GM21381 (cell line): ENCODE measurements around the gene BMP8B.
A peak's percentile ranks its signal among the peaks of the same experiment; 100 is the strongest.

ENCODE experiments used
- ATAC-seq: cut with Tn5 transposase; IDR thresholded peaks from one replicate; pipeline ENCODE4 v1.9.1; 2021; ENCODE audit warnings: mild to moderate bottlenecking, moderate library complexity; ENCODE audit not compliant: unreplicated experiment

Gene BMP8B

DNA sequence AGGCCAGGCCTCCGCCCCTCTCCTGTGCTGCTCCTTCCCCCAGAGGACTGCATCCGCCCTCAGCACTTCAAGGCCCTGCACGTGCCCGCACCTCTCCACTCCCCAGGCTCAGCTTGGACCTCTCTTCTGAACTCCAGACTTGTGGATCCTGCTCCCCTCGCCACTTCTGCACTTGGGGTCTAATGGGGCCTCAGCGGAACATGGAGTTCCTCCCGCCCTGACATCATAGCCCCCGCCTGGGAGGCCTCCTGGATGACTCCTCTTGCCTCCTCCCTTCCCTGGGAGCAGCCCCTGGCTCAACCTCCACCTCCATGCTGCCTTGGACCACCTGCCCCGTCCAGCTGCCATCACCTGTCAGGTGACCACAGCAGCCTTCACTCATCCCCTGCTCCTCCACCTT is 27.6 kb downstream of the BMP8B start:
- ATAC-seq = no peak

DNA sequence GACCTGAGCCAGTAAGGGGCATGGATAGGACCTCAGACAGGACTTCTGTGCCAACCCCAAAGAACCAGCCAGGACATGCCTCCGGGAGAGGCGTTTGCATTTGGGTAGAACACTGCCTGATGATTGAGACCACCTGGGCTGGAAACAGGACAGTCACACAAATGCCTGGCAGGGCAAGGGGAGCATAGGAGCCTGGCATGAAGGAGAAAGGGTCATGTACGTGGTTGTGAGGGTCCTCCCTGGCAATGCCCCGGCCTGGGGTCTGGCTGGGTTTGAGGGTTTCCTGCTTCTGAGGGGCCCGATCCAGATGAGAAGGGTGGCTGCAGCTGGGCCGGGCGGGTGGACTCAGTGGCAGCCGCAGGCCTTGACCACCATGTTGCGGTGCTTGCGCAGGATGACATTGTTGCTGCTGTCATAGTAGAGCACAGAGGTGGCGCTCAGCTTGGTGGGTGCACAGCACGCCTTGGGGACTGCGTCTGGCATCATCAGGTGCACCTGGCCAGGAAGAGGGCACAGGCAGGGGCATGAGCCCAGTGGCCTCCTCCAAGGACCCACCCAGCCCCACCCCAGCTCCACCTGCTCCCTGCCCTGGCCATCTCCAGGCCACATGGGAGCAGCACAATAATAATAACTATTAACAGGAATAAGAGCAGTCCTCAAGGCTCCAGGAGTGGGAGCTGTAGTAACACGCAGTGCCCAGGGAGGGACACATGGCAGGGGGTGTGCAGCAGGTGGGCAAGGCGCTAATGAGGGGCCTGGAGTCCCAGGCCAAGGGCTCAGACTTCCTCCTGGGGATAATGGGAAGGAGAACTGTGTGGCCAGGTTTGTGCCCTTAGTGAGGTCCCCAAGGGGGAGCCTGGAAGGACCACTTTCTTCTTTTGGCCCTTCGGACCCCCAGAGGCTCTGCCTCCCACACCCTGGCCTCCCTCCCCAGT is 28.3 kb downstream of the BMP8B start:
- no peak for ATAC-seq

GRCh38 chr1:39759436-39759726 is 29.3 kb downstream of the BMP8B start:
- no peak for ATAC-seq

- no peak for ATAC-seq
Observed at GRCh38 chr1:39758556-39759435, 29.9 kb downstream of the BMP8B start.

- ATAC-seq = no peak
Observed at GRCh38 chr1:39757501-39757900, 31.2 kb downstream of the BMP8B start.

- ATAC-seq = no peak
Observed at GRCh38 chr1:39755965-39756659, 32.6 kb downstream of the BMP8B start.

GRCh38 chr1:39754906-39755504 is 33.7 kb downstream of the BMP8B start:
- ATAC-seq = no peak

DNA sequence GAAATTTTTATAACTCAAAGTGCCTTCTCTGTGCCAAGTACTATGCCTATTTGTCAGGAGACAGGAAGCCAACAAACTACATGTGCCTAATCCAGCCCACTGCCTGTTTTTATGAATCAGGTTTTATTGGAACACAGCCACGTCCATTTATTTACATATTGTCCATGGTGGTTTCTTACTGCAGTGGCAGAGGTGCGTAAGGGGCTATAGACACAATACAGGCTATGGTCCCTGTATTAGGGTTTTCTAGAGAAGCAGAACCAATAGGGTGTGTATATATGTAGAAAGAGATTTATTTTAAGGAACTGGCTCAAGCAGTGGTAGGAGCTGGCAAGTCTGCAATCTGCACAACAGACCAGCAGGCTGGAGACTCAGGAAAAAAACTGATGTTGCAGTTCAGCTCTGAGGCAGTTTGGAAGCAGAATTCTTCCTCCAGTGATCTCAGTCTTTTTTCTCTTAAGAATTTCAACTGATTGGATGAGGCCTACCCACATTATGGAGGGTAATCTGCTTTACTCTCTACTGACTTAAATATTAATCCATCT is 34.6 kb downstream of the BMP8B start:
- no peak for ATAC-seq

- ATAC-seq = no peak
Observed at GRCh38 chr1:39753132-39754025, 35.3 kb downstream of the BMP8B start.

- ATAC-seq = no peak
Observed at GRCh38 chr1:39752703-39753102, 36.0 kb downstream of the BMP8B start.

DNA sequence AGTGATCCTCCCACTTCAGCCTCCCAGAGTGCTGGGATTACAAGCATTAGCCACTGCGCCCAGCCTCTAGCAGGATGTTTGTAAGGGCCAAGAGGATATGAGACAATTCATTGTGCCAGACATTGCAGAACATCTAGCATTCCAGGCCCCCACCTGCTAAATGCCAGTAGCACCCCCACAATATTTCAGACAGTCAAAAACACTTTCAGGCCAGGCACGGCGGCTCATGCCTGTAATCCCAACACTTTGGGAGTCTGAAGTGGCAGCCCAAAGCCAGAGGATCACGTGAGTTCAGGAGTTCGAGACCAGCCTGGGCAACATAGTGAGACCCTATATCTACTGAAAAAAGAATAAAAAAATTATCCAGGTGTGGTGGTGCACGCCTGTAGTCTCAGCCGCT is 37.1 kb downstream of the BMP8B start:
- ATAC-seq = no peak

- ATAC-seq = no peak
Observed at GRCh38 chr1:39745016-39745670, 43.5 kb downstream of the BMP8B start.

DNA sequence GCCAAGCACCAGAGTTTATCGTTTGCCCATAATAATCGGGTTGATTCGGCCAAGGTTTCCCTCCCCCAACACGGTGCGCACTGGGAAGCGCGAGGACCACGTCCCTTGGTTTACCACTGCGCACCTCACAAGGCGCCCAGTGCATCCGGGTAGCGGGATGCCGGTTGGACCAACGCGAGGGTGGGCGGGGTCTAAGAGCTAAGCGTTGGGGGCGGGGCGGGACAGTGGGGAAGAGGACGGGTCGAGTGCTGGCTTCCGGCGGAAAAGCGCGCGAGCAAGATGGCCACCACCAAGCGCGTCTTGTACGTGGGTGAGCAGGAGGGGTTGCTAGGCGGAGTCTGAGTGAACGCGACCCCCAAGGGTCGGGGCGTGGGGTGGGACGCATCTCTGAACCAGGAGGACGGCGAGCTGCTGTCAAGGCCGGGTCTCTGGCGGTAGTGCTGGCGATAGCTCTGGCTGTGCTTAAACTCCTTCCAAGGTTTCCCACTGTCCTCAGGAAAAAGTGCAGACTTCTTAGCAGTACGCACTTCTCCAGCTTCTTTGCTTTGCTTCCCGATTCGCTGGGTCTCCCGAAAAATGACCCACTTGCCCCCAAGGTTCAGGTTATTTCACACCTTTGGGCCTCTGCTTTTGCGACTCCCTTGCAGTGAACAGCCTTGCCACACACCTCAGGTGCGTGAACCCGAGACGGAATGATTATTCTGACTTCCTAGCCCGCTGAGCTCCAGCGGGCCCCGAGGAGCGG is 49.9 kb downstream of the BMP8B start, which contains the start of gene PPIE:
Gene PPIE, plus strand, starts transcription at position 261 of the 745 bp plus-strand sequence. Its CDS starts 19 bp downstream, at position 280.
- peak; percentile 77 for ATAC-seq

GRCh38 chr1:39737546-39738169 is 51.0 kb downstream of the BMP8B start:
- ATAC-seq = no peak

GRCh38 chr1:39735731-39736130 is 52.9 kb downstream of the BMP8B start:
- ATAC-seq = no peak

- ATAC-seq = no peak
Observed at GRCh38 chr1:39733161-39733560, 55.5 kb downstream of the BMP8B start.

GRCh38 chr1:39732730-39733129 is 55.9 kb downstream of the BMP8B start:
- no peak for ATAC-seq

DNA sequence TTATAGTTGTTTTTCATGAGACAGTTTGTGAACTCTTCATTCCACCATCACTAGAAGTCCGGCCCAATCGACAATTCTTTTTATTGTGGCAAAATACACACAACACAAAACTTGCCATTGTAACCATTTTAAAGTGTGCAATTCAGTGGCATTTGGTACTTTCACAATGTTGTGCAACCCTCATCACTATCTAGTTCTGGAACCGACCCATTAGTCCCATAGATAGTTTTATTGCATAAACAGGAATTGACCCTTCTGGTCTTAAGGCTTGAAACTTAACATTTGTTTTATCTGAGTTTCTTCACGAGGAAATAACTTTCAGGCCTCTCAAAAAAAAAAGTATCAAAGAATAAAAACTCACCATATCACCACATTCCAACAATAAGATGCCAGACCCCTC is 58.8 kb downstream of the BMP8B start:
- ATAC-seq = no peak
